Thymus (tissue), 2 donors: Measurements from ENCODE around the gene SLC25A6. TPM values are rescaled to one million over a fixed set of nuclear protein-coding genes. Genes with fewer than 3 reads are reported as not detected.

Experiments used
- polyA plus RNA-seq: library from polyadenylated mRNA; stranded (reverse); fragments of 200-250 nt; gene quantifications from one replicate; pipeline ENCODE4 v1.2.3, GENCODE V29; 2013
- total RNA-seq: library from RNA; stranded (reverse); fragments of 120-200 nt; gene quantifications from one replicate; pipeline ENCODE4 v1.2.4, GENCODE V29; 2013
- donor health status: healthy.

The SLC25A6 gene
- total and polyA plus RNA-seq, 2 donors: 139 to 230 TPM

Other genes starting within 250 kb of the SLC25A6 start
- gene CRLF2, start 179.5 kb downstream of the SLC25A6 start, total RNA-seq: 0.28 TPM
- gene CRLF2, start 179.5 kb downstream of the SLC25A6 start, polyA plus RNA-seq: 2.0 TPM
- gene CSF2RA, start 123.3 kb downstream of the SLC25A6 start, total RNA-seq: 21.3 TPM
- 30.9 TPM for gene CSF2RA, start 123.3 kb downstream of the SLC25A6 start, polyA plus RNA-seq
- 4.9 TPM for gene IL3RA, start 55.3 kb downstream of the SLC25A6 start, total RNA-seq
- gene IL3RA, start 55.3 kb downstream of the SLC25A6 start, polyA plus RNA-seq: 12.7 TPM
- 14.6 TPM for gene ASMTL, start 60.8 kb upstream of the SLC25A6 start, total RNA-seq
- 33.0 TPM for gene ASMTL, start 60.8 kb upstream of the SLC25A6 start, polyA plus RNA-seq
- gene P2RY8, start 145.1 kb upstream of the SLC25A6 start, total RNA-seq: 15.8 TPM
- 12.9 TPM for gene P2RY8, start 145.1 kb upstream of the SLC25A6 start, polyA plus RNA-seq
- gene AKAP17A, start 199.5 kb upstream of the SLC25A6 start, total RNA-seq: 25.0 TPM
- gene AKAP17A, start 199.5 kb upstream of the SLC25A6 start, polyA plus RNA-seq: 105 TPM
- gene ASMT, start 222.9 kb upstream of the SLC25A6 start, total RNA-seq: 0.05 TPM
- 0.46 TPM for gene ASMT, start 222.9 kb upstream of the SLC25A6 start, polyA plus RNA-seq